Upper lobe of left lung (tissue), 6 donors: ENCODE results near the gene TNRC6B. TPM values are rescaled to one million over a fixed set of nuclear protein-coding genes. Genes with fewer than 3 reads are reported as not detected.

Experiments used
- ATAC-seq, 2 donors: fragments of 200-7000 bp; cut with Tn5 transposase; one replicate each; pipeline ENCODE4 v1.9.1; 2022; ENCODE audit warnings: mild to moderate bottlenecking in 2 of 2, moderate library complexity in 2 of 2; ENCODE audit not compliant: low FRiP score in 2 of 2
- DNase-seq, 2 donors: peaks; one replicate each; pipeline ENCODE4 v3.0.0-alpha.2; 2019 to 2020
- H3K27ac ChIP-seq, 4 donors: fragments of 200-600 bp; sonication (generic); one replicate each; pipeline ENCODE4 v1.5.1; 2016 to 2019
- H3K27me3 ChIP-seq, 4 donors: fragments of 200-600 bp; sonication (generic); one replicate each; pipeline ENCODE4 v1.5.1; 2017 to 2019
- H3K36me3 ChIP-seq, 4 donors: fragments of 200-600 bp; sonication (generic); one replicate each; pipeline ENCODE4 v1.5.1; 2016 to 2019
- H3K4me1 ChIP-seq, 4 donors: fragments of 200-600 bp; sonication (generic); one replicate each; pipeline ENCODE4 v1.5.1; 2018 to 2019
- H3K4me3 ChIP-seq, 4 donors: fragments of 200-600 bp; sonication (generic); one replicate each; pipeline ENCODE4 v1.5.1; 2017 to 2019; ENCODE audit warnings: mild to moderate bottlenecking in 2 of 4, moderate library complexity in 1 of 4
- H3K9me3 ChIP-seq, 4 donors: fragments of 200-600 bp; sonication (generic); one replicate each; pipeline ENCODE4 v1.5.1; 2018 to 2019
- CTCF ChIP-seq, 6 experiments: fragments of 450-650 bp in 4 of 6; fragments of 200-600 bp in 2 of 6; sonication (generic) in 2 of 6; IDR thresholded peaks; one replicate each; pipeline ENCODE4 v1.5.1; 2016 to 2019; ENCODE audit warnings: antibody characterized with exemption in 6 of 6
- EP300 ChIP-seq, 4 donors: sonication (generic); formaldehyde crosslinking; IDR thresholded peaks; one replicate each; pipeline ENCODE4 v1.5.1; 2017; ENCODE audit warnings: antibody characterized with exemption in 4 of 4, control low read depth in 2 of 4
- POLR2A ChIP-seq, 4 donors: fragments of 450-650 bp; IDR thresholded peaks; one replicate each; pipeline ENCODE4 v1.5.1; 2016 to 2017; ENCODE audit warnings: antibody characterized with exemption in 4 of 4, mild to moderate bottlenecking in 2 of 4
- POLR2AphosphoS5 ChIP-seq, 2 donors: sonication (generic); formaldehyde crosslinking; IDR thresholded peaks; one replicate each; pipeline ENCODE4 v1.5.1; 2017; ENCODE audit warnings: antibody characterized with exemption in 2 of 2
- WGBS, 2 donors: methylation state at CpG; one replicate each; pipeline ENCODE4 v1.1.5; 2017 to 2018; 5-methylcytosine and 5-hydroxymethylcytosine counted together
- total RNA-seq, 6 donors: library from RNA; depleted of rRNA in 4 of 6; stranded (reverse); fragments of >200 nt in 4 of 6; gene quantifications; one replicate each; pipeline versions ENCODE4 v1.1.0 to v1.2.1, GENCODE V29; 2016 to 2021
- donor health status: DM: no; HTN: no; CAD: no; lungs with moderate emphysema.
- donor health status: DM: no; HTN: yes; CAD: no; lungs with severe emphysema.

The TNRC6B gene
- total RNA-seq, 6 donors from 2014 or later, result 18.1 to 106 (median 60.3) TPM

- 76 to 79% methylated on average over 4 of the region's 4 CpGs for WGBS, 2 donors
- no peak for ATAC-seq
These were observed 154.0 kb downstream of the TNRC6B start for GRCh38 chr22:40331706-40332105.

GRCh38 chr22:40332319-40332781 lies 154.6 kb downstream of the TNRC6B start:
- Histone ChIP-seq H3K36me3 (peaks cover 0 to 9% (median 6%) of the 10 kb centered on the region in 4 donors), H3K27me3 (no peaks in the 10 kb centered on the region), H3K27ac (no peak overlapping the region), H3K9me3 (no peaks in the 10 kb centered on the region), H3K4me3 (no peak overlapping the region), H3K4me1 (peaks cover 0 to 6% (median under 1%) of the 10 kb centered on the region in 4 donors)
- no peak for TF ChIP-seq POLR2AphosphoS5 (IDR thresholded peaks at IDR 0.05)
- TF ChIP-seq CTCF (IDR thresholded peaks at IDR 0.05), result no peak
- TF ChIP-seq EP300 (IDR thresholded peaks at IDR 0.05), result no peak
- no peak for TF ChIP-seq POLR2A (IDR thresholded peaks at IDR 0.05)
- WGBS, 2 donors, result 70% methylated on average over 9 of the region's 9 CpGs
- ATAC-seq (no peak), DNase-seq (no peak)

More at GRCh38 chr22:40331706-40332105, 154.0 kb downstream of the TNRC6B start:
- H3K4me3 ChIP-seq, result no peak overlapping the region
- DNase-seq, result no peak
- H3K4me1 ChIP-seq, result peaks cover 0 to 11% (median 6%) of the 10 kb centered on the region in 4 donors
- no peaks in the 10 kb centered on the region for H3K9me3 ChIP-seq
- H3K36me3 ChIP-seq, result peaks cover 0 to 9% (median 8%) of the 10 kb centered on the region in 4 donors
- TF ChIP-seq CTCF (IDR thresholded peaks at IDR 0.05) (no peak), POLR2AphosphoS5 (IDR thresholded peaks at IDR 0.05) (no peak), EP300 (IDR thresholded peaks at IDR 0.05) (no peak), POLR2A (IDR thresholded peaks at IDR 0.05) (no peak)
- no peak overlapping the region for H3K27ac ChIP-seq
- no peaks in the 10 kb centered on the region for H3K27me3 ChIP-seq

GRCh38 chr22:40334060-40334459 lies 156.3 kb downstream of the TNRC6B start:
- Histone ChIP-seq H3K4me3 (no peak overlapping the region), H3K27me3 (no peaks in the 10 kb centered on the region), H3K9me3 (no peaks in the 10 kb centered on the region), H3K36me3 (peaks cover 0 to 9% (median 6%) of the 10 kb centered on the region in 4 donors), H3K4me1 (peaks cover 0 to 6% (median 0%) of the 10 kb centered on the region in 4 donors), H3K27ac (no peak overlapping the region)
- DNase-seq (no peak), ATAC-seq (no peak)
- TF ChIP-seq CTCF (IDR thresholded peaks at IDR 0.05), result no peak
- no peak for TF ChIP-seq POLR2AphosphoS5 (IDR thresholded peaks at IDR 0.05)
- WGBS, 2 donors, result 69 to 83% methylated on average over 2 of the region's 2 CpGs

GRCh38 chr22:40334899-40335298 lies 157.2 kb downstream of the TNRC6B start:
- Histone ChIP-seq H3K4me3 (no peak overlapping the region), H3K9me3 (no peaks in the 10 kb centered on the region), H3K27ac (no peak overlapping the region), H3K27me3 (no peaks in the 10 kb centered on the region), H3K36me3 (peaks cover 0 to 9% (median 6%) of the 10 kb centered on the region in 4 donors), H3K4me1 (peaks cover 0 to 6% (median 0%) of the 10 kb centered on the region in 4 donors)
- DNase-seq (no peak), ATAC-seq (no peak)
- TF ChIP-seq POLR2A (IDR thresholded peaks at IDR 0.05), result no peak
- TF ChIP-seq EP300 (IDR thresholded peaks at IDR 0.05), result no peak
- TF ChIP-seq CTCF (IDR thresholded peaks at IDR 0.05), result no peak
- TF ChIP-seq POLR2AphosphoS5 (IDR thresholded peaks at IDR 0.05), result no peak
- 25 to 39% methylated on average over 2 of the region's 2 CpGs for WGBS, 2 donors

- H3K9me3 ChIP-seq, result no peaks in the 10 kb centered on the region
- whole genome bisulfite sequencing, 2 donors, result 35 to 40% methylated on average over 2 of the region's 2 CpGs
- peaks cover 0 to 7% (median 6%) of the 10 kb centered on the region in 4 donors for H3K36me3 ChIP-seq
- no peak overlapping the region for H3K27ac ChIP-seq
- no peaks in the 10 kb centered on the region for H3K27me3 ChIP-seq
- ATAC-seq (no peak), DNase-seq (no peak)
- H3K4me1 ChIP-seq, result peaks cover 0 to 6% (median 0%) of the 10 kb centered on the region in 4 donors
- H3K4me3 ChIP-seq, result no peak overlapping the region
- TF ChIP-seq CTCF (IDR thresholded peaks at IDR 0.05), result no peak
- no peak for TF ChIP-seq POLR2A (IDR thresholded peaks at IDR 0.05)
- TF ChIP-seq EP300 (IDR thresholded peaks at IDR 0.05), result no peak
- no peak for TF ChIP-seq POLR2AphosphoS5 (IDR thresholded peaks at IDR 0.05)
These were observed 157.6 kb downstream of the TNRC6B start for GRCh38 chr22:40335358-40335757.
